ENCODE measurements around the gene CBR1.

DNA sequence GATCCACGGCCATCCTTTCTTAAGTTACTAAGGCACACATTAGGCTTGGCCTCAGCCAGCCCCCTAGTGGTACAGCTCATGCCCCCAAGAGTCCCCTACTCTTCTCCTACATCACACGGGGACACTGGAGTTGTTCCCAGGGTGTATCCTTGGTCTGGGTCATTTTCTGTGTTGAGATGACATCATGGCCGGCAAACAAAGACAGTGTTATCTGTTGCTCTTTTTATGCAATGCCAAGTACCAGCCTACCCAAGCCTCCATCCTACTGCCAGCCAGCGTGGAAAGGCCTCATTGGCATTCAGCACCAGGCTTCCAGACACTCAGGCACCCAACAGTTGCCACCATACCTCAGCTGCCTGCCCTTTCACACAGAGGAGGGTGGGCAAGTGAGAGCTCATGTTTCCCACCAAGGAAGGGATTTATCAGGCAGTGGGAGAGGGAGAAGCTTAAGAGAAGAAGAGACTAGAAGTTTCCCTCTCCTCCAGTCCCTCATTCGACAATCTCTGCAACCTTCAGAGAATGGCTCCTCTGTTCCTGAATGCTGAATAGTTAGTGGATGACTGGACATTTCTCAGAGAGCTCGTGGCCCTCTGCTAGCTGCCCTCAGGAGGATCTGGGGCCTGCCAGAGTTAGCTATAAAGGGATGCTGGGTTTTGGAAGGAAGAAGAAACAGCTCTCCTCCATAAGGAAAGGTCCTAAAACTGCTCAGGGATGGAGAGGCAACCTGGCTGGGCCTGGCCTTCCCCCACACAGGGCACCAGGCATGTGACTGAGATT is 17.7 kb downstream of the CBR1 start:
- TF ChIP-seq, protein P1, sequence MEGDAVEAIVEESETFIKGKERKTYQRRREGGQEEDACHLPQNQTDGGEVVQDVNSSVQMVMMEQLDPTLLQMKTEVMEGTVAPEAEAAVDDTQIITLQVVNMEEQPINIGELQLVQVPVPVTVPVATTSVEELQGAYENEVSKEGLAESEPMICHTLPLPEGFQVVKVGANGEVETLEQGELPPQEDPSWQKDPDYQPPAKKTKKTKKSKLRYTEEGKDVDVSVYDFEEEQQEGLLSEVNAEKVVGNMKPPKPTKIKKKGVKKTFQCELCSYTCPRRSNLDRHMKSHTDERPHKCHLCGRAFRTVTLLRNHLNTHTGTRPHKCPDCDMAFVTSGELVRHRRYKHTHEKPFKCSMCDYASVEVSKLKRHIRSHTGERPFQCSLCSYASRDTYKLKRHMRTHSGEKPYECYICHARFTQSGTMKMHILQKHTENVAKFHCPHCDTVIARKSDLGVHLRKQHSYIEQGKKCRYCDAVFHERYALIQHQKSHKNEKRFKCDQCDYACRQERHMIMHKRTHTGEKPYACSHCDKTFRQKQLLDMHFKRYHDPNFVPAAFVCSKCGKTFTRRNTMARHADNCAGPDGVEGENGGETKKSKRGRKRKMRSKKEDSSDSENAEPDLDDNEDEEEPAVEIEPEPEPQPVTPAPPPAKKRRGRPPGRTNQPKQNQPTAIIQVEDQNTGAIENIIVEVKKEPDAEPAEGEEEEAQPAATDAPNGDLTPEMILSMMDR (conservative IDR thresholded peaks at IDR 0.05; ENCODE audit: low read length) = peak; percentile 56
- no peak for TF ChIP-seq EZH2phosphoT487 (IDR thresholded peaks at IDR 0.05; ENCODE audit: borderline replicate concordance)

Data from Loucy (cell line).